CD4-positive, alpha-beta memory T cell (primary cell): Measurements from ENCODE around the gene MXRA5. TPM values are rescaled to one million over a fixed set of nuclear protein-coding genes. Genes with fewer than 3 reads are reported as not detected.
"Not testable (repeated sequence)": the region's sequence is repeated elsewhere in the genome, so short reads cannot be mapped to it uniquely, and the experiment has no call there.

Experiments
- CTCF ChIA-PET: fragments of 350-600 bp; sonication (Branson Sonifier 250); formaldehyde crosslinking; loops from one replicate; lab custom pipeline; 2021; ENCODE audit warnings: inconsistent platforms; ENCODE audit not compliant: partially characterized antibody; lab: Charles Lee
- POLR2A ChIA-PET: fragments of 350-600 bp; sonication (Branson Sonifier 250); formaldehyde crosslinking; loops from one replicate; lab custom pipeline; 2021; ENCODE audit not compliant: partially characterized antibody; lab: Charles Lee
- DNase-seq, 5 donors: peaks; one replicate each; pipeline versions ENCODE4 v3.0.0 to v3.0.0-alpha.2; 2020 to 2022; ENCODE audit warnings: mixed read lengths in 1 of 5
- H3K27ac ChIP-seq: one replicate; pipeline ENCODE4 v1.7.0; 2013; ENCODE audit warnings: low read depth, low read length
- H3K27me3 ChIP-seq: 2 replicates; pipeline ENCODE4 v1.7.0; 2013; ENCODE audit warnings: mild to moderate bottlenecking, low read length, moderate library complexity; ENCODE audit not compliant: insufficient read depth
- H3K36me3 ChIP-seq: 2 replicates; pipeline ENCODE4 v1.7.0; 2013; ENCODE audit warnings: mild to moderate bottlenecking, low read length, moderate library complexity; ENCODE audit not compliant: insufficient read depth
- H3K4me1 ChIP-seq: 2 replicates; pipeline ENCODE4 v1.7.0; 2013; ENCODE audit warnings: mild to moderate bottlenecking, low read length, moderate library complexity; ENCODE audit not compliant: insufficient read depth
- H3K4me3 ChIP-seq, 2 donors: one replicate each; pipeline ENCODE4 v1.7.0; 2013; ENCODE audit warnings: low read length in 2 of 2, mild to moderate bottlenecking in 1 of 2
- H3K9me3 ChIP-seq, 2 donors: one replicate each; pipeline ENCODE4 v1.7.0; 2013; ENCODE audit warnings: low read length in 2 of 2, control low read depth in 1 of 2; ENCODE audit not compliant: control insufficient read depth in 1 of 2
- H3K27ac Mint-ChIP-seq, 7 donors: one replicate each; pipeline ENCODE4 v1.8.0; 2020 to 2021; ENCODE audit warnings: mixed read lengths in 7 of 7, mild to moderate bottlenecking in 6 of 7, inconsistent platforms in 3 of 7, moderate library complexity in 3 of 7
- H3K27me3 Mint-ChIP-seq, 2 donors: one replicate each; pipeline ENCODE4 v1.8.0; 2020 to 2021; ENCODE audit warnings: mixed read lengths in 2 of 2
- H3K36me3 Mint-ChIP-seq, 2 donors: one replicate each; pipeline ENCODE4 v1.8.0; 2020 to 2021; ENCODE audit warnings: mixed read lengths in 2 of 2, inconsistent platforms in 1 of 2, mild to moderate bottlenecking in 1 of 2
- H3K4me1 Mint-ChIP-seq, 4 donors: one replicate each; pipeline ENCODE4 v1.8.0; 2020 to 2021; ENCODE audit warnings: mixed read lengths in 4 of 4, mild to moderate bottlenecking in 1 of 4
- H3K4me3 Mint-ChIP-seq, 8 donors: one replicate each; pipeline ENCODE4 v1.8.0; 2020 to 2021; ENCODE audit warnings: mixed read lengths in 8 of 8, mild to moderate bottlenecking in 7 of 8, moderate library complexity in 6 of 8, inconsistent platforms in 3 of 8
- H3K9me3 Mint-ChIP-seq, 8 donors: one replicate each; pipeline ENCODE4 v1.8.0; 2020 to 2021; ENCODE audit warnings: mixed read lengths in 8 of 8, mild to moderate bottlenecking in 5 of 8, inconsistent platforms in 3 of 8, moderate library complexity in 1 of 8
- intact Hi-C: fragments of 100-400 bp; cut with micrococcal nuclease; formaldehyde crosslinking; loops from one replicate; pipeline ENCODE4 v1.15.1; 2023
- polyA plus RNA-seq, 2 donors: library from polyadenylated mRNA; unstranded; fragments of 300-500 nt; fragmentation: Illumina TruSeq; gene quantifications; one replicate each; pipeline ENCODE4 v1.2.3, GENCODE V29; 2021
- total RNA-seq, 2 experiments: library from RNA; stranded (reverse); gene quantifications; one replicate each; pipeline ENCODE4 v1.2.3, GENCODE V29; 2021

Gene MXRA5
- total and polyA plus RNA-seq, 4 experiments from 2014 or later, result not detected

GRCh38 chrX:3379111-3379510 is 32.7 kb upstream of the MXRA5 start:
- ChIA-PET POLR2A (no interaction called here), CTCF (no interaction called here)
- H3K27me3 Mint-ChIP-seq, result no peaks in the 10 kb centered on the region
- H3K9me3 Mint-ChIP-seq, result peaks cover 0 to 5% (median 3%) of the 10 kb centered on the region in 8 donors
- Histone ChIP-seq H3K9me3 (no peaks in the 10 kb centered on the region), H3K4me3 (no peak overlapping the region), H3K27me3 (no peaks in the 10 kb centered on the region), H3K36me3 (no peaks in the 10 kb centered on the region), H3K27ac (no peak overlapping the region), H3K4me1 (no peaks in the 10 kb centered on the region)
- H3K36me3 Mint-ChIP-seq, result no peaks in the 10 kb centered on the region
- no peaks in the 10 kb centered on the region for H3K4me1 Mint-ChIP-seq
- H3K27ac Mint-ChIP-seq, result no peak overlapping the region
- intact Hi-C loops, result no loop called here
- DNase-seq, result no peak
- H3K4me3 Mint-ChIP-seq, result no peak overlapping the region

- DNase-seq, result no peak
- no peaks in the 10 kb centered on the region for H3K4me1 Mint-ChIP-seq
Measured at GRCh38 chrX:3378156-3378555, 31.7 kb upstream of the MXRA5 start.

GRCh38 chrX:3377560-3377959 is 31.1 kb upstream of the MXRA5 start:
- Histone ChIP-seq H3K36me3 (no peaks in the 10 kb centered on the region), H3K9me3 (no peaks in the 10 kb centered on the region), H3K4me1 (no peaks in the 10 kb centered on the region), H3K27me3 (no peaks in the 10 kb centered on the region), H3K4me3 (no peak overlapping the region), H3K27ac (no peak overlapping the region)
- ChIA-PET CTCF (no interaction called here), POLR2A (no interaction called here)
- Mint-ChIP-seq H3K27me3 (no peaks in the 10 kb centered on the region), H3K36me3 (no peaks in the 10 kb centered on the region), H3K27ac (no peak overlapping the region), H3K4me1 (no peaks in the 10 kb centered on the region), H3K9me3 (peaks cover 0 to 10% (median 5%) of the 10 kb centered on the region in 8 donors), H3K4me3 (no peak overlapping the region)
- no peak for DNase-seq
- intact Hi-C loops, result no loop called here

More at GRCh38 chrX:3378156-3378555, 31.7 kb upstream of the MXRA5 start:
- ChIA-PET CTCF (no interaction called here), POLR2A (no interaction called here)
- Histone ChIP-seq H3K4me1 (no peaks in the 10 kb centered on the region), H3K27me3 (no peaks in the 10 kb centered on the region), H3K4me3 (no peak overlapping the region), H3K27ac (no peak overlapping the region), H3K36me3 (no peaks in the 10 kb centered on the region), H3K9me3 (no peaks in the 10 kb centered on the region)
- no peaks in the 10 kb centered on the region for H3K27me3 Mint-ChIP-seq
- peaks cover 0 to 5% (median 4%) of the 10 kb centered on the region in 8 donors for H3K9me3 Mint-ChIP-seq
- no peak overlapping the region for H3K4me3 Mint-ChIP-seq
- intact Hi-C loops, result no loop called here
- no peaks in the 10 kb centered on the region for H3K36me3 Mint-ChIP-seq
- H3K27ac Mint-ChIP-seq, result no peak overlapping the region

- H3K27ac Mint-ChIP-seq, H3K27me3 Mint-ChIP-seq, H3K4me3 Mint-ChIP-seq, H3K27me3 ChIP-seq, CTCF ChIA-PET, H3K4me3 ChIP-seq, intact Hi-C loops, H3K36me3 Mint-ChIP-seq, H3K4me1 Mint-ChIP-seq, H3K4me1 ChIP-seq, H3K27ac ChIP-seq, H3K36me3 ChIP-seq, POLR2A ChIA-PET, H3K9me3 ChIP-seq, DNase-seq: not testable (repeated sequence)
- H3K9me3 Mint-ChIP-seq, result peaks cover 0 to 10% (median 4%) of the 10 kb centered on the region in 8 donors
Measured at GRCh38 chrX:3375878-3376508, 29.5 kb upstream of the MXRA5 start.

- H3K27ac Mint-ChIP-seq, result no peak overlapping the region
- Histone ChIP-seq H3K27ac (no peak overlapping the region), H3K27me3 (no peaks in the 10 kb centered on the region), H3K36me3 (no peaks in the 10 kb centered on the region), H3K4me1 (no peaks in the 10 kb centered on the region), H3K4me3 (no peak overlapping the region), H3K9me3 (no peaks in the 10 kb centered on the region)
- CTCF ChIA-PET, result no interaction called here
- no peak overlapping the region for H3K4me3 Mint-ChIP-seq
- H3K9me3 Mint-ChIP-seq, result peaks cover 0 to 10% (median 4%) of the 10 kb centered on the region in 8 donors
- H3K27me3 Mint-ChIP-seq, result no peaks in the 10 kb centered on the region
- intact Hi-C loops, result no loop called here
- H3K4me1 Mint-ChIP-seq, result no peaks in the 10 kb centered on the region
- H3K36me3 Mint-ChIP-seq, result no peaks in the 10 kb centered on the region
- POLR2A ChIA-PET, result no interaction called here
- DNase-seq, result no peak
Measured at GRCh38 chrX:3374108-3374800, 27.8 kb upstream of the MXRA5 start.

- H3K27ac Mint-ChIP-seq, result no peak overlapping the region
- H3K4me1 Mint-ChIP-seq, result no peaks in the 10 kb centered on the region
- H3K4me3 Mint-ChIP-seq, result no peak overlapping the region
- intact Hi-C loops, result no loop called here
- CTCF ChIA-PET, result no interaction called here
- POLR2A ChIA-PET, result no interaction called here
- H3K36me3 Mint-ChIP-seq, result no peaks in the 10 kb centered on the region
- no peaks in the 10 kb centered on the region for H3K9me3 ChIP-seq
- no peak overlapping the region for H3K4me3 ChIP-seq
- no peaks in the 10 kb centered on the region for H3K27me3 ChIP-seq
- DNase-seq, result no peak
- peaks cover 0 to 15% (median 3%) of the 10 kb centered on the region in 8 donors for H3K9me3 Mint-ChIP-seq
- no peaks in the 10 kb centered on the region for H3K36me3 ChIP-seq
- no peaks in the 10 kb centered on the region for H3K4me1 ChIP-seq
- H3K27me3 Mint-ChIP-seq, result peaks cover 0 to 1% of the 10 kb centered on the region in 2 donors
- H3K27ac ChIP-seq, result no peak overlapping the region
Measured at GRCh38 chrX:3371163-3371562, 24.7 kb upstream of the MXRA5 start.

GRCh38 chrX:3370656-3371055 is 24.2 kb upstream of the MXRA5 start:
- peaks cover 0 to 15% (median 3%) of the 10 kb centered on the region in 8 donors for H3K9me3 Mint-ChIP-seq
- Histone ChIP-seq H3K4me3 (no peak overlapping the region), H3K9me3 (no peaks in the 10 kb centered on the region), H3K4me1 (no peaks in the 10 kb centered on the region), H3K27ac (no peak overlapping the region), H3K27me3 (no peaks in the 10 kb centered on the region), H3K36me3 (no peaks in the 10 kb centered on the region)
- no peak for DNase-seq
- H3K27me3 Mint-ChIP-seq, result peaks cover 0 to 1% of the 10 kb centered on the region in 2 donors
- ChIA-PET CTCF (no interaction called here), POLR2A (no interaction called here)
- intact Hi-C loops, result no loop called here
- H3K4me3 Mint-ChIP-seq, result no peak overlapping the region
- H3K27ac Mint-ChIP-seq, result no peak overlapping the region
- no peaks in the 10 kb centered on the region for H3K36me3 Mint-ChIP-seq
- H3K4me1 Mint-ChIP-seq, result no peaks in the 10 kb centered on the region
